Suprapubic skin (tissue), 3 donors: ENCODE data around the gene LARGE1.

ENCODE experiments used
- EP300 ChIP-seq: sonication (generic); formaldehyde crosslinking; IDR thresholded peaks from one replicate; pipeline ENCODE4 v1.6.1; 2017; ENCODE audit warnings: antibody characterized with exemption
- TF ChIP-seq, protein P1 (sequence below), 2 donors: fragments of 200-600 bp in 1 of 2; fragments of 450-650 bp in 1 of 2; sonication (generic) in 1 of 2; IDR thresholded peaks; one replicate each; pipeline ENCODE4 v1.5.1; 2016 to 2019; ENCODE audit warnings: antibody characterized with exemption in 2 of 2, mild to moderate bottlenecking in 1 of 2, moderate library complexity in 1 of 2

DNA sequence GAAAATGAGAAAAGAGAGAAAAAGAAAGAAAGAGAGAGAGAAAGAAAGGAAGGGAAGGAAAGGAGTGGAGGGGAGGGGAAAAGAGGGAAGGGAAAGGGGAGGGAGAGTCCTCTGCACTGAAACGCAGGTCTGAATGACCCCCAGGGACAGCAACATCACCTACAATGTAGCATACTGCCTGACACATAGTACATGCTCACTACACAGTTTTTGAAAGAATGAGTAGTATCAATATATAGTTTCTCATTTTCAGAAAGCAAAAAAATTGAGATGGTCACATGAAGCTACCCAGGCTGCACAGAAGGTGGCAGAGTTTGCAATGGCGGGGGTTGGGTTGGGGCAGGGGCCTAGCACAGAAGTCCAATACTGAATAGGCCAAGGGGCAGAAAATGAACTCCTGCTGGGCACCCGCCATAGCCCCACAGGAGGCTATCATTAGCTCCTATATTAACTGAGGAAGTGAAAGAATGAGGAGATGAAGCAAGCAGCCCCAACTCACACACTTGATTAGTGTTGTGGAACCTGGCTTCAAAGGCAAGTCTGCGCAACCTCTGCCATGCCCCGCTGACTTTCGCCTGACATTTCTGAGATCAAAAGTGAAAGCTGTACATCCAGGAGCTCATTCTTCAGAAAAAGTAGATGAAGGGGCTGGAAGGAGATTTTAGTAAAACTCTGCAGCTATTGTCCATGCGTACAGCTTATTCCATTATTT lies 620.9 kb downstream of the LARGE1 start:
- TF ChIP-seq, protein P1, sequence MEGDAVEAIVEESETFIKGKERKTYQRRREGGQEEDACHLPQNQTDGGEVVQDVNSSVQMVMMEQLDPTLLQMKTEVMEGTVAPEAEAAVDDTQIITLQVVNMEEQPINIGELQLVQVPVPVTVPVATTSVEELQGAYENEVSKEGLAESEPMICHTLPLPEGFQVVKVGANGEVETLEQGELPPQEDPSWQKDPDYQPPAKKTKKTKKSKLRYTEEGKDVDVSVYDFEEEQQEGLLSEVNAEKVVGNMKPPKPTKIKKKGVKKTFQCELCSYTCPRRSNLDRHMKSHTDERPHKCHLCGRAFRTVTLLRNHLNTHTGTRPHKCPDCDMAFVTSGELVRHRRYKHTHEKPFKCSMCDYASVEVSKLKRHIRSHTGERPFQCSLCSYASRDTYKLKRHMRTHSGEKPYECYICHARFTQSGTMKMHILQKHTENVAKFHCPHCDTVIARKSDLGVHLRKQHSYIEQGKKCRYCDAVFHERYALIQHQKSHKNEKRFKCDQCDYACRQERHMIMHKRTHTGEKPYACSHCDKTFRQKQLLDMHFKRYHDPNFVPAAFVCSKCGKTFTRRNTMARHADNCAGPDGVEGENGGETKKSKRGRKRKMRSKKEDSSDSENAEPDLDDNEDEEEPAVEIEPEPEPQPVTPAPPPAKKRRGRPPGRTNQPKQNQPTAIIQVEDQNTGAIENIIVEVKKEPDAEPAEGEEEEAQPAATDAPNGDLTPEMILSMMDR (IDR thresholded peaks at IDR 0.05) = no peak
- no peak for TF ChIP-seq EP300
